Naive thymus-derived CD4-positive, alpha-beta T cell (primary cell): ENCODE data around the gene MKRN2. TPM values are rescaled to one million over a fixed set of nuclear protein-coding genes. Genes with fewer than 3 reads are reported as not detected.
A peak's percentile ranks its signal among the peaks of the same experiment; 100 is the strongest.

Source experiments
- ATAC-seq: fragments of 150-1000 bp; cut with Tn5 transposase; 2 replicates; pipeline ENCODE4 v1.10.0; 2021; ENCODE audit warnings: mild to moderate bottlenecking, moderate library complexity
- CTCF ChIA-PET: fragments of 350-600 bp; sonication (Branson Sonifier 250); formaldehyde crosslinking; loops from one replicate; lab custom pipeline; 2021; ENCODE audit warnings: antibody characterized with exemption; lab: Charles Lee
- POLR2A ChIA-PET: fragments of 350-600 bp; sonication (Branson Sonifier 250); formaldehyde crosslinking; loops from one replicate; lab custom pipeline; 2021; ENCODE audit warnings: antibody characterized with exemption, inconsistent platforms; lab: Charles Lee
- DNase-seq, 9 donors: peaks; one replicate each; pipeline versions ENCODE4 v3.0.0 to v3.0.0-alpha.2; 2020 to 2022; ENCODE audit warnings: mixed read lengths in 1 of 9
- H3K27ac ChIP-seq: one replicate; pipeline ENCODE4 v1.7.0; 2013; ENCODE audit warnings: mild to moderate bottlenecking, low read depth, low read length, moderate library complexity
- H3K27me3 ChIP-seq, 2 donors: one replicate each; pipeline ENCODE4 v1.7.0; 2013; ENCODE audit warnings: low read length in 2 of 2, mild to moderate bottlenecking in 2 of 2, moderate library complexity in 2 of 2; ENCODE audit not compliant: control insufficient read depth in 2 of 2, insufficient read depth in 2 of 2
- H3K36me3 ChIP-seq, 3 experiments: 1 replicate in 2 of 3; 2 replicates in 1 of 3; pipeline ENCODE4 v1.7.0; 2013; ENCODE audit warnings: low read length in 3 of 3, mild to moderate bottlenecking in 3 of 3, moderate library complexity in 1 of 3; ENCODE audit not compliant: insufficient read depth in 3 of 3, control insufficient read depth in 2 of 3
- H3K4me1 ChIP-seq, 2 donors: one replicate each; pipeline ENCODE4 v1.7.0; 2013; ENCODE audit warnings: low read length in 2 of 2, mild to moderate bottlenecking in 2 of 2, moderate library complexity in 1 of 2; ENCODE audit not compliant: control insufficient read depth in 2 of 2, insufficient read depth in 2 of 2
- H3K4me3 ChIP-seq: 2 replicates; pipeline ENCODE4 v1.7.0; 2013; ENCODE audit warnings: mild to moderate bottlenecking, low read length
- H3K9me3 ChIP-seq, 3 experiments: 1 replicate in 2 of 3; 2 replicates in 1 of 3; pipeline ENCODE4 v1.7.0; 2013; ENCODE audit warnings: low read length in 3 of 3; ENCODE audit not compliant: control insufficient read depth in 2 of 3
- H3K27ac Mint-ChIP-seq, 9 donors: one replicate each; pipeline ENCODE4 v1.8.0; 2020 to 2022; ENCODE audit warnings: mixed read lengths in 9 of 9, mild to moderate bottlenecking in 8 of 9, moderate library complexity in 5 of 9, inconsistent platforms in 2 of 9
- H3K27me3 Mint-ChIP-seq, 5 donors: one replicate each; pipeline ENCODE4 v1.8.0; 2021 to 2022; ENCODE audit warnings: mixed read lengths in 5 of 5, mild to moderate bottlenecking in 1 of 5
- H3K36me3 Mint-ChIP-seq, 5 donors: one replicate each; pipeline ENCODE4 v1.8.0; 2020 to 2022; ENCODE audit warnings: mixed read lengths in 5 of 5, mild to moderate bottlenecking in 3 of 5, inconsistent platforms in 1 of 5
- H3K4me1 Mint-ChIP-seq, 7 donors: one replicate each; pipeline ENCODE4 v1.8.0; 2020 to 2022; ENCODE audit warnings: mixed read lengths in 7 of 7, mild to moderate bottlenecking in 3 of 7, inconsistent platforms in 1 of 7
- H3K4me3 Mint-ChIP-seq, 10 donors: one replicate each; pipeline ENCODE4 v1.8.0; 2020 to 2022; ENCODE audit warnings: mild to moderate bottlenecking in 10 of 10, mixed read lengths in 10 of 10, moderate library complexity in 6 of 10, inconsistent platforms in 2 of 10
- H3K9me3 Mint-ChIP-seq, 11 donors: one replicate each; pipeline ENCODE4 v1.8.0; 2020 to 2022; ENCODE audit warnings: mixed read lengths in 11 of 11, mild to moderate bottlenecking in 4 of 11, inconsistent platforms in 1 of 11, moderate library complexity in 1 of 11
- intact Hi-C, 2 donors: fragments of 100-400 bp; cut with micrococcal nuclease; formaldehyde crosslinking; loops; one replicate each; pipeline ENCODE4 v1.15.1; 2023
- polyA plus RNA-seq, 2 donors: library from polyadenylated mRNA; unstranded; fragments of 300-500 nt; fragmentation: Illumina TruSeq; gene quantifications; one replicate each; pipeline ENCODE4 v1.2.3, GENCODE V29; 2021
- total RNA-seq, 6 experiments: library from RNA in 5 of 6; stranded (reverse) in 5 of 6; gene quantifications; 1 replicate in 5 of 6; 2 replicates in 1 of 6; pipeline ENCODE4 v1.2.3 and lab custom pipeline; 2021 to 2026

The MKRN2 gene
- total and polyA plus RNA-seq, 7 experiments from 2014 or later: 21.9 to 66.2 (median 32.9) TPM

DNA sequence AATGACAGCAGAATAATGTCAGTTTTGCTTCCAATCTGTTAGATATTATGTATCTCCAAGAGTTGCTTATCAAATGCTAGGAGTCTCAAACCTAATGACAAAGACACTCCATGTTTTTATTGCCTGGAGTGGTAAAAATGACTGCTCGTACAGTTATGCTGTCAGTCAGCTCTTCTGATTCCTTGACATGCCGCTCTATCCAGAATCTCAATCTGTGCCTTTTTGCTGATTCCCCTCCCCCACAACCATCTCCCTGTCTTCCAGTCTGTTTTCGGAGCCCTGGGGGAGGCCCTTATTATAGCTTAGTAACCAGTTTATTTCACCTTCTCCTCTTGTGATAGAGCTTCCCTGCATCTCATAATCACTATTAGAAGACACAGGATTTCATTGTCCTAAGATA is 2.6 kb downstream of the MKRN2 start:
- peaks cover 0 to 10% (median 2%) of the 10 kb centered on the region in 5 donors for H3K36me3 Mint-ChIP-seq
- peak overlapping the region in 9 of 10 donors; percentile 28 to 100 (median 66) for H3K4me3 Mint-ChIP-seq
- ChIA-PET POLR2A (interaction anchor here (0.6 to 1.6 kb wide), 3 partner anchors 105 to 1903 kb away, joined by 3 to 5 read pairs (median 3); partner anchors contain the start of gene RAF1), CTCF (no interaction called here)
- H3K36me3 ChIP-seq: peaks cover 0 to 7% (median 0%) of the 10 kb centered on the region in 3 experiments
- H3K27ac ChIP-seq: no peak overlapping the region
- H3K27me3 ChIP-seq: no peaks in the 10 kb centered on the region
- ATAC-seq: no peak
- no peak overlapping the region for H3K4me3 ChIP-seq
- peak overlapping the region in 6 of 9 donors; percentile 22 to 94 (median 40) for H3K27ac Mint-ChIP-seq
- intact Hi-C loops: loop anchor here in 1 of 2 donors (10.0 kb wide), 2 partner anchors 785 to 1285 kb away; partner anchors contain the start of gene ATG7
- peaks cover 0 to 7% (median 0%) of the 10 kb centered on the region in 11 donors for H3K9me3 Mint-ChIP-seq
- no peak for DNase-seq
- peaks cover 34 to 35% of the 10 kb centered on the region in 2 donors for H3K4me1 ChIP-seq
- H3K9me3 ChIP-seq: no peaks in the 10 kb centered on the region
- H3K27me3 Mint-ChIP-seq: peaks cover 12 to 20% (median 14%) of the 10 kb centered on the region in 5 donors
- H3K4me1 Mint-ChIP-seq: peaks cover 40 to 78% (median 71%) of the 10 kb centered on the region in 7 donors

DNA sequence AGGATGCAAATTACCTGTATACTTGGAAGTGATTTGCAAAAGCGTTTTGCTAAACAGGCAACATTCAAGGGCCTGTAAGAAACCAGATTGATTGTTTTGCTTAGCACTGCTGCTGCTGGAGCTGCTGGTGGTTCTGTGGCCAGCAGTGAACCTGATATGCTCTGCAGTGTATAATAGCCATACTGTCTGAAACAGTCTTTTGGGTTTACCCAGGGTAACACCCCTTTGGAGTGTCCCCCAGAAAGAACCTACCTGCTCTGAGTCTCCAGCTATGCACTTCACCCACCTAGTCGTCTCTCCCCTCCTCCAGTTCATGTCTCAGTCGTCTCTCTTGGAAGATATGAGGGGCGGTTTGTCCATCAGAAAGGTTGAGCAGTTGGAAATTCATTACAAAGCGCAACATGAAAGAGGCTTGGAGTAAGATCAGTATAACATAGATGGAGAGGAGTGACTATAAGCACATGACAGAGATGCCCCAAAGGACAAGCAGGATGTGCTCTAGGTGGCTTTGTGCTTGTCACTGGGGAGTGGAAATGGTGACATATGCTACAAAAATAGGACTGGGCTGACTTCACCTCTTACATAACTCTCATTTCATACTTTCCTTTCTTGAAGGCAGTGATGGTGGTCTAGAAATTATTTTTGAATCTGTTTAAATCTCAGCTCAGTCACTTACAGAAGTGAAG is 3.8 kb downstream of the MKRN2 start:
- H3K36me3 Mint-ChIP-seq: peaks cover 0 to 22% (median 11%) of the 10 kb centered on the region in 5 donors
- ChIA-PET CTCF (no interaction called here), POLR2A (interaction anchor here (0.5 to 0.7 kb wide), 2 partner anchors 31 to 1302 kb away, joined by 3 to 8 read pairs; no protein-coding TSS in a partner anchor)
- H3K9me3 Mint-ChIP-seq: peaks cover 0 to 17% (median 7%) of the 10 kb centered on the region in 11 donors
- H3K27ac Mint-ChIP-seq: peak overlapping the region in 7 of 9 donors; percentile 55 to 93 (median 76)
- Histone ChIP-seq H3K36me3 (peaks cover 0 to 7% (median 0%) of the 10 kb centered on the region in 3 experiments), H3K27ac (no peak overlapping the region), H3K27me3 (no peaks in the 10 kb centered on the region), H3K4me1 (peaks cover 34 to 35% of the 10 kb centered on the region in 2 donors), H3K9me3 (peaks cover 0 to 1% (median 0%) of the 10 kb centered on the region in 3 experiments), H3K4me3 (no peak overlapping the region)
- DNase-seq (peak in 3 of 9 donors; percentile 16 to 53 (median 36)), ATAC-seq (no peak)
- peak overlapping the region in 6 of 10 donors; percentile 1 to 100 (median 36) for H3K4me3 Mint-ChIP-seq
- intact Hi-C loops: no loop called here
- H3K4me1 Mint-ChIP-seq: peaks cover 41 to 82% (median 74%) of the 10 kb centered on the region in 7 donors
- H3K27me3 Mint-ChIP-seq: peaks cover 3 to 9% (median 4%) of the 10 kb centered on the region in 5 donors

DNA sequence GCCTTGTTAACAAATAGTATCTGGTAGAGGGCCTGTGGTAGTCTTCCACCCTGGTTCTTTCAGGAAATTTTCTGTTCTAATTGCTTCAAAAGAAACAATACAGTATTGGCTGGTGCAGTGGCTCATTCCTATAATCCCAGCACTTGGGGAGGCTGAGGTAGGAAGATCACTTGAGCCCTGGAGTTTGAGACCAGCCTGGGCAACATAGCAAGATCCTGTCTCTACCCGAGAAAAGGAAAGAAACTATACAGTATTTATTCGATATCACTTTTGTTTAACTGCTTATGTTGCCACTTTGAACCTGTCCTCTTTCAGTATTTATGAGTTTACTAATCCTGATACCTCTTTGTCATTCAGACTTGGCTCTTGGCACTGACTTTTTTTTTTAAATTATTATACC is 4.5 kb downstream of the MKRN2 start:
- H3K27ac ChIP-seq: no peak overlapping the region
- H3K4me1 Mint-ChIP-seq: peaks cover 38 to 74% (median 70%) of the 10 kb centered on the region in 7 donors
- no peak overlapping the region for H3K4me3 ChIP-seq
- CTCF ChIA-PET: no interaction called here
- H3K27me3 ChIP-seq: no peaks in the 10 kb centered on the region
- peaks cover 0 to 8% (median 4%) of the 10 kb centered on the region in 3 experiments for H3K9me3 ChIP-seq
- H3K27me3 Mint-ChIP-seq: peaks cover 0 to 2% (median 0%) of the 10 kb centered on the region in 5 donors
- POLR2A ChIA-PET: interaction anchor here (0.7 kb wide), 1 partner anchor 1301 kb away, joined by 3 read pairs; no protein-coding TSS in a partner anchor
- H3K4me1 ChIP-seq: peaks cover 34% of the 10 kb centered on the region in 2 donors
- H3K36me3 Mint-ChIP-seq: peaks cover 0 to 24% (median 16%) of the 10 kb centered on the region in 5 donors
- ATAC-seq: no peak
- no peak for DNase-seq
- peaks cover 0 to 22% (median 11%) of the 10 kb centered on the region in 11 donors for H3K9me3 Mint-ChIP-seq
- H3K36me3 ChIP-seq: peaks cover 0 to 13% (median 0%) of the 10 kb centered on the region in 3 experiments
- H3K27ac Mint-ChIP-seq: peak overlapping the region in 6 of 9 donors; percentile 15 to 93 (median 68)
- H3K4me3 Mint-ChIP-seq: peak overlapping the region in 4 of 10 donors; percentile 19 to 100 (median 34)
- intact Hi-C loops: no loop called here

DNA sequence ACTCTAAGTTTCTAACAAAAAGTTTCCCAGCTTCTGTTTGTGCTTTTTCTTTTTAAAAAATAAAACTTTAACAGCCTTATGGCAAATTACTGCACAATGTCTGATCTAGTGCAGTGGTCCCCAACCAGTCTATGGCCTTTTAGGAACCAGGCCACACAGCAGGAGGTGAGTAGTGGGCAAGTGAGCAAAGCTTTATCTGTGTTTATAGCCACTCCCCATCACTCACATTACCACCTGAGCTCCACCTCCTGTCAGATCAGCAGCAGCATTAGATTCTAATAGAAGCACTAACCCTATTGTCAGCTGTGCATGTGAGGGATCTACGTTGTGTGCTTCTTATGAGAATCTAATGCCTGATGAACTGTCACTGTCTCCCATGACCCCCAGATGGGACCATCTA is 5.6 kb downstream of the MKRN2 start:
- peaks cover 0 to 28% (median 13%) of the 10 kb centered on the region in 11 donors for H3K9me3 Mint-ChIP-seq
- intact Hi-C loops: no loop called here
- peak overlapping the region in 3 of 9 donors; percentile 12 to 65 (median 43) for H3K27ac Mint-ChIP-seq
- ChIA-PET POLR2A (no interaction called here), CTCF (no interaction called here)
- H3K27me3 ChIP-seq: no peaks in the 10 kb centered on the region
- peaks cover 0 to 7% (median 0%) of the 10 kb centered on the region in 3 experiments for H3K36me3 ChIP-seq
- H3K9me3 ChIP-seq: peaks cover 0 to 8% (median 4%) of the 10 kb centered on the region in 3 experiments
- peaks cover 30 to 34% of the 10 kb centered on the region in 2 donors for H3K4me1 ChIP-seq
- no peak for DNase-seq
- no peak overlapping the region for H3K4me3 ChIP-seq
- no peak for ATAC-seq
- no peak overlapping the region for H3K27ac ChIP-seq
- H3K27me3 Mint-ChIP-seq: no peaks in the 10 kb centered on the region
- peaks cover 37 to 75% (median 70%) of the 10 kb centered on the region in 7 donors for H3K4me1 Mint-ChIP-seq
- peaks cover 6 to 29% (median 22%) of the 10 kb centered on the region in 5 donors for H3K36me3 Mint-ChIP-seq
- no peak overlapping the region for H3K4me3 Mint-ChIP-seq

DNA sequence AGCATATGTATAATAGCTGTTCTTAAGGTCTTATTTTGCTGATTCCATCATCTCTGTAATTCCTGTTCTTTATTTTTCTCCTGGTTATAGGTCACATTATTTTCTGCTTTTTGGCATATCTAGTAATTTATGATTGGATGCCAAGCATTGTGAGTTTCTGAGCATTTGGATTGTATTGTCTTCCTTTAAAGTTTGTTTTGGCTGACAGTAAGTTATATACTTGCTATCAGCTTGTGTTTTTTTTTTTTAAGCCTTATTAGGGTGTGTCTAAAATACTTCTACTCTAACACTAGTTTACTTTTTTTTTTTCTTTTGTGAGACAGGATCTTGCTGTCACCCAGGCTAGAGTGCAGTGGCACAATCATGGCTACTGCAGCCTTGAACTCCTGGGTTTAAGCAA is 10.1 kb downstream of the MKRN2 start:
- H3K36me3 Mint-ChIP-seq: peaks cover 13 to 59% (median 57%) of the 10 kb centered on the region in 5 donors
- no peaks in the 10 kb centered on the region for H3K27me3 Mint-ChIP-seq
- ChIA-PET CTCF (no interaction called here), POLR2A (interaction anchor here (0.6 kb wide), 1 partner anchor 93 kb away, joined by 7 read pairs; no protein-coding TSS in a partner anchor)
- H3K27ac Mint-ChIP-seq: no peak overlapping the region
- Histone ChIP-seq H3K4me1 (peaks cover 0 to 3% of the 10 kb centered on the region in 2 donors), H3K4me3 (no peak overlapping the region), H3K9me3 (peaks cover 0 to 8% (median 4%) of the 10 kb centered on the region in 3 experiments), H3K36me3 (peaks cover 3 to 35% (median 10%) of the 10 kb centered on the region in 3 experiments), H3K27ac (no peak overlapping the region), H3K27me3 (no peaks in the 10 kb centered on the region)
- H3K4me1 Mint-ChIP-seq: peaks cover 8 to 41% (median 33%) of the 10 kb centered on the region in 7 donors
- ATAC-seq: no peak
- DNase-seq: no peak
- H3K9me3 Mint-ChIP-seq: peaks cover 0 to 32% (median 13%) of the 10 kb centered on the region in 11 donors
- intact Hi-C loops: no loop called here
- H3K4me3 Mint-ChIP-seq: peak overlapping the region in 1 of 10 donors; percentile 23

DNA sequence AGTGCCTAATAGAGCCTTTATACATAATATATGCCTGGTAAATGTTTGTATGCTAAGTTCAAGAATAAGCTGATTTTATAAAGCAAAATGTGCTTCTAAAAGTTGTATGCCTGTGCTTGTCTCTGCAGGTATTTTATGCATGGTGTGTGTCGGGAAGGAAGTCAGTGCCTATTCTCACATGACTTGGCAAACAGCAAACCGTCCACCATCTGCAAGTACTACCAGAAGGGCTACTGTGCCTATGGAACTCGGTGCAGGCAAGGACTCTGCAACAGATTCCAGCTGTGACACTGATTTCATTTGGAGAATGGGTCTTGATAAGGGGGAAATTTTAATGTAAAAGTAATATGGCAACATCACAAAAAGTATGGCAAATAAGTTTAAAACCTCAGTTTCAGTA is 11.9 kb downstream of the MKRN2 start:
- no peaks in the 10 kb centered on the region for H3K27me3 Mint-ChIP-seq
- H3K27me3 ChIP-seq: no peaks in the 10 kb centered on the region
- DNase-seq (no peak), ATAC-seq (no peak)
- H3K27ac Mint-ChIP-seq: peak overlapping the region in 1 of 9 donors; percentile 68
- peaks cover 14 to 53% (median 19%) of the 10 kb centered on the region in 3 experiments for H3K36me3 ChIP-seq
- peaks cover 0 to 32% (median 13%) of the 10 kb centered on the region in 11 donors for H3K9me3 Mint-ChIP-seq
- peaks cover 0 to 8% (median 4%) of the 10 kb centered on the region in 3 experiments for H3K9me3 ChIP-seq
- ChIA-PET POLR2A (interaction anchor here (1.0 kb wide), 1 partner anchor 12 kb away, joined by 3 read pairs; the partner anchor contains the start of gene MKRN2), CTCF (no interaction called here)
- no peak overlapping the region for H3K4me3 Mint-ChIP-seq
- no peaks in the 10 kb centered on the region for H3K4me1 ChIP-seq
- peaks cover 8 to 33% (median 20%) of the 10 kb centered on the region in 7 donors for H3K4me1 Mint-ChIP-seq
- intact Hi-C loops: no loop called here
- H3K36me3 Mint-ChIP-seq: peaks cover 13 to 70% (median 65%) of the 10 kb centered on the region in 5 donors
- H3K27ac ChIP-seq: no peak overlapping the region
- H3K4me3 ChIP-seq: no peak overlapping the region
